Mucosa of rectum (tissue), 2 donors: ENCODE data around the gene SDK1.

Source experiments
- H3K27ac ChIP-seq, 2 donors: one replicate each; pipeline ENCODE4 v1.7.0; 2013; ENCODE audit warnings: inconsistent platforms in 2 of 2, low read depth in 2 of 2, low read length in 2 of 2
- H3K27me3 ChIP-seq, 2 donors: one replicate each; pipeline ENCODE4 v1.7.0; 2013; ENCODE audit warnings: low read length in 2 of 2; ENCODE audit not compliant: control insufficient read depth in 2 of 2, insufficient read depth in 2 of 2
- H3K36me3 ChIP-seq, 2 donors: one replicate each; pipeline ENCODE4 v1.7.0; 2013; ENCODE audit warnings: low read length in 2 of 2; ENCODE audit not compliant: control insufficient read depth in 2 of 2, insufficient read depth in 2 of 2
- H3K4me1 ChIP-seq, 2 donors: one replicate each; pipeline ENCODE4 v1.7.0; 2013; ENCODE audit warnings: low read length in 2 of 2, mild to moderate bottlenecking in 1 of 2; ENCODE audit not compliant: control insufficient read depth in 2 of 2, insufficient read depth in 2 of 2
- H3K4me3 ChIP-seq, 2 donors: one replicate each; pipeline ENCODE4 v1.7.0; 2013; ENCODE audit warnings: low read length in 2 of 2
- H3K9ac ChIP-seq, 2 donors: one replicate each; pipeline ENCODE4 v1.7.0; 2013; ENCODE audit warnings: low read length in 2 of 2, low read depth in 1 of 2, mild to moderate bottlenecking in 1 of 2
- H3K9me3 ChIP-seq, 2 donors: one replicate each; pipeline ENCODE4 v1.7.0; 2013; ENCODE audit warnings: low read length in 2 of 2; ENCODE audit not compliant: control insufficient read depth in 2 of 2
- donor health status: healthy.
- donor health status: Normal muscosa, but diverticular disease.

SDK1 gene

GRCh38 chr7:3300651-3301448 is at the start of gene SDK1:
Gene SDK1 (plus strand): TSS chr7:3301252. CDS start chr7:3301587, 335 bp downstream.
- Histone ChIP-seq H3K4me3 (peak within 1 kb of the TSS; percentile 61 to 74), H3K9me3 (no peaks in the 10 kb centered on the region), H3K27me3 (peaks cover 5 to 9% of the 10 kb centered on the region in 2 donors), H3K36me3 (no peaks in the 10 kb centered on the region), H3K9ac (peak within 1 kb of the TSS; percentile 43 to 56), H3K27ac (no peak within 1 kb of the TSS), H3K4me1 (peaks cover 3 to 5% of the 10 kb centered on the region in 2 donors)

- Histone ChIP-seq H3K4me1 (no peaks in the 10 kb centered on the region), H3K9ac (no peak overlapping the region), H3K27ac (no peak overlapping the region), H3K27me3 (peaks cover 0 to 2% of the 10 kb centered on the region in 2 donors), H3K9me3 (no peaks in the 10 kb centered on the region), H3K4me3 (no peak overlapping the region), H3K36me3 (no peaks in the 10 kb centered on the region)
Measured at GRCh38 chr7:3254718-3255117, 46.3 kb upstream of the SDK1 start.

DNA sequence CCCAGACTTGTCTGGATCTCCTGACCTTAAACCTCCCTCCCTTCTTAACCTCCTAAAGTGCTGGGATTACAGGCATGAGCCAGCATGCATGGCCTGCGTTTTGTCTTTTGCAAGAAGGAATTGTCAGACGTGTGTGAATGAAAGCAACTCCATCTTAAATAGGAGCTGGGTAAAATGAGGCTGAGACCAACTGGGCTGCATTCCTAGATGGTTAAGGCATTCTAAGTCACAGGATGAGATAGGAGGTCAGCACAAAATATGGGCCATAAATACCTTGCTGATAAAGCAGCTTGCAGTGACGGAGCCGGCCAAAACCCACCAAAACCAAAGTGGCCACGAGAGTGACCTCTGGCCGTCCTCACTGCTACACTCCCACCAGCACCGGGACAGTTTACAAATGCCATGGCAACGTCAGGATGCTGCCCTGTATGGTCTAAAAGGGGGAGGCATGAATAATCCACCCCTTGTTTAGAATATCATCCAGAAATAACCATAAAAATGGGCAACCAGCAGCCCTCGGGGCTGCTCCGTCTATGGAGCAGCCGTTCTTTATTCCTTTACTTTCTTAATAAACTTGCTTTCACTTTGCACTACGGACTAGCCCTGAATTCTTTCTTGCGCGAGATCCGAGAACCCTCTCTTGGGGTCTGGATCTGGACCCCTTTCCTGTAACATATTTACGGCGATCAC is 41.2 kb upstream of the SDK1 start:
- Histone ChIP-seq H3K27me3 (no peaks in the 10 kb centered on the region), H3K36me3 (no peaks in the 10 kb centered on the region), H3K9me3 (no peaks in the 10 kb centered on the region), H3K4me3 (peak overlapping the region; percentile 40 to 70), H3K9ac (peak overlapping the region in 1 of 2 donors; percentile 26), H3K4me1 (no peaks in the 10 kb centered on the region), H3K27ac (no peak overlapping the region)

DNA sequence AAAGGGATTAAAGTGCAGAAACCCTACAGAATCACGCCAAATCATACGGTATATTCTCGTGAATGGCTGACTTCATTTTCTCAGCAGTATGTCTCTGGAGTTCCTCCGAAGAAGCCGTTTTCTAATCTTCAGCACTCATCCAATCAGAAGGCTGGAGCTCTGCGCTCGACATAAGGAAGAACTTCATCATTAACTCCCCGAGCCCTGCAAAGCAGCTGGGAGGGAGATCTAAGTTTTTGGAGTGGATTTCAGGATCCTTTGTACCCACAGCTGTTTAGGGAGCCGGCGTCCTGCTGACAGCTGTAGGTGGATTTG is 40.7 kb upstream of the SDK1 start:
- peak overlapping the region; percentile 40 to 70 for H3K4me3 ChIP-seq
- H3K4me1 ChIP-seq = no peaks in the 10 kb centered on the region
- no peaks in the 10 kb centered on the region for H3K27me3 ChIP-seq
- H3K9me3 ChIP-seq = no peaks in the 10 kb centered on the region
- no peaks in the 10 kb centered on the region for H3K36me3 ChIP-seq
- peak overlapping the region in 1 of 2 donors; percentile 26 for H3K9ac ChIP-seq
- H3K27ac ChIP-seq = no peak overlapping the region

GRCh38 chr7:3264693-3265339 is 36.2 kb upstream of the SDK1 start:
- no peak overlapping the region for H3K9ac ChIP-seq
- H3K4me1 ChIP-seq = no peaks in the 10 kb centered on the region
- H3K4me3 ChIP-seq = no peak overlapping the region
- H3K36me3 ChIP-seq = no peaks in the 10 kb centered on the region
- no peaks in the 10 kb centered on the region for H3K9me3 ChIP-seq
- H3K27me3 ChIP-seq = peaks cover 0 to 2% of the 10 kb centered on the region in 2 donors
- H3K27ac ChIP-seq = no peak overlapping the region

DNA sequence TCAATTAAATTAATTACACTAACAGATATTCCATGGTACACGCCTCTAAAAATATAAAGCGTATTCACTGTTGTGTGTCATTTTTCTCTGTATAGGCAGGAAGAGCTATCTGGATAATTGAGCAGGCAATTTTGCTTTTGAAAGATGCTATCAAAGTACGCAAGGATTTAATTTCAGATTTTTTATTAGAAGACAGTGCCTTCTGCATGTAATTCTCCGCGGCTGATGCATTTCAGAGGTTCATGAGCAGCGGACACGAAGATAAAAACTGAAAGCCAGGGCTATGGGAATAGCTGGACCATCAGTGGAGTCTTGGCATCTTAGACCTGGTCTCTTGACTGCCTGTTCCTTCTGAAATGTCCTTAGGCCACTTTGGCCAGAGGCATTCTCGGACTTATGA is 35.7 kb upstream of the SDK1 start:
- Histone ChIP-seq H3K27me3 (peaks cover 0 to 2% of the 10 kb centered on the region in 2 donors), H3K27ac (no peak overlapping the region), H3K9me3 (no peaks in the 10 kb centered on the region), H3K4me1 (no peaks in the 10 kb centered on the region), H3K9ac (no peak overlapping the region), H3K36me3 (no peaks in the 10 kb centered on the region), H3K4me3 (no peak overlapping the region)

DNA sequence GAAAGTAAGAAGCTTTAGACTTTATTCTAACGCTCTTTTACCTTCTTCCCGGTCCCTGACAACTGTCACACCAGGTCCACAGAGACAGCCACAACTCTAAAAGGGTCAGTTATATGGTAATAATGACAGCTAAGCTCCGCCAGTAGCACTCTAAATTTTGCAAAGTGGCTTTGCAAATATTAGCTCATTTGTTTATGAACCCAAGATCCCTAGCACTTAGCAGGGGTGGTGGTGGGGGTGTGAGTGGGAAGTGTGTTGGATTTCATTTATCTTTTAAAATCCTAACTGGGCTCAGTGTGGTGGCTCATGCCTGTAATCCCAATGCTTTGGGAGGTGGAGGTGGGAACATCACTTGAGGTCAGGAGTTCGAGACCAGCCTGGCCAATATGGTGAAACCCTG is 34.8 kb upstream of the SDK1 start:
- no peak overlapping the region for H3K9ac ChIP-seq
- H3K4me1 ChIP-seq = no peaks in the 10 kb centered on the region
- no peaks in the 10 kb centered on the region for H3K9me3 ChIP-seq
- H3K27ac ChIP-seq = no peak overlapping the region
- H3K27me3 ChIP-seq = peaks cover 0 to 2% of the 10 kb centered on the region in 2 donors
- H3K36me3 ChIP-seq = no peaks in the 10 kb centered on the region
- H3K4me3 ChIP-seq = no peak overlapping the region

- H3K27ac ChIP-seq = no peak overlapping the region
Measured at GRCh38 chr7:3267966-3268690, 32.9 kb upstream of the SDK1 start.

DNA sequence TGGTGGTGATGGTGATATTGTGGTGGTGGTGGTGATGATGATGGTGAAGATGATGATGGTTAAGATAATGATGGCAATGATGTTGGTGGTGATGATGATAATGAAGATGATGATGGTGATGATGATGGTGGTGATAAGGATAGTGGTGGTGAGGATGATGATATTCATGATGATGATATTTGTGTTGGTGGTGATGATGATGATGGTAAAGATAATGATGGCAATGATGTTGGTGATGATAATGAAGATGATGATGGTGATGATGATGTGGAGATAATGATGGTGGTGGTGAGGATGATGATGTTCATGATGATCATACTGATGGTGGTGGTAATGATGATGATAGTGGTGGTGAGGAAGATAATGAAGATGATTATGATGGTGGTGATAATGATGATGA is 30.7 kb upstream of the SDK1 start:
- Histone ChIP-seq H3K4me1 (no peaks in the 10 kb centered on the region), H3K27ac (no peak overlapping the region), H3K36me3 (no peaks in the 10 kb centered on the region), H3K27me3 (peaks cover 0 to 2% of the 10 kb centered on the region in 2 donors), H3K4me3 (no peak overlapping the region), H3K9ac (no peak overlapping the region), H3K9me3 (no peaks in the 10 kb centered on the region)

More at GRCh38 chr7:3267966-3268690, 32.9 kb upstream of the SDK1 start:
- no peaks in the 10 kb centered on the region for H3K9me3 ChIP-seq
- H3K9ac ChIP-seq = no peak overlapping the region
- no peaks in the 10 kb centered on the region for H3K4me1 ChIP-seq
- H3K4me3 ChIP-seq = no peak overlapping the region
- no peaks in the 10 kb centered on the region for H3K36me3 ChIP-seq
- peaks cover 0 to 2% of the 10 kb centered on the region in 2 donors for H3K27me3 ChIP-seq
